Mucosa of gallbladder (tissue), 1 donor: Measurements from ENCODE around the gene TUBGCP6. TPM values are rescaled to one million over a fixed set of nuclear protein-coding genes. Genes with fewer than 3 reads are reported as not detected.

Experiments used
- DNase-seq: peaks from one replicate; pipeline ENCODE4 v3.0.0-alpha.2; 2020; ENCODE audit warnings: low spot score
- total RNA-seq: library from RNA; stranded (reverse); gene quantifications from one replicate; pipeline ENCODE4 v1.2.1, GENCODE V29; 2021
- donor health status: DM: no; HTN: no; CAD: no.

The TUBGCP6 gene
- total RNA-seq, 1 donor from 2014 or later, result 64.4 TPM

DNA sequence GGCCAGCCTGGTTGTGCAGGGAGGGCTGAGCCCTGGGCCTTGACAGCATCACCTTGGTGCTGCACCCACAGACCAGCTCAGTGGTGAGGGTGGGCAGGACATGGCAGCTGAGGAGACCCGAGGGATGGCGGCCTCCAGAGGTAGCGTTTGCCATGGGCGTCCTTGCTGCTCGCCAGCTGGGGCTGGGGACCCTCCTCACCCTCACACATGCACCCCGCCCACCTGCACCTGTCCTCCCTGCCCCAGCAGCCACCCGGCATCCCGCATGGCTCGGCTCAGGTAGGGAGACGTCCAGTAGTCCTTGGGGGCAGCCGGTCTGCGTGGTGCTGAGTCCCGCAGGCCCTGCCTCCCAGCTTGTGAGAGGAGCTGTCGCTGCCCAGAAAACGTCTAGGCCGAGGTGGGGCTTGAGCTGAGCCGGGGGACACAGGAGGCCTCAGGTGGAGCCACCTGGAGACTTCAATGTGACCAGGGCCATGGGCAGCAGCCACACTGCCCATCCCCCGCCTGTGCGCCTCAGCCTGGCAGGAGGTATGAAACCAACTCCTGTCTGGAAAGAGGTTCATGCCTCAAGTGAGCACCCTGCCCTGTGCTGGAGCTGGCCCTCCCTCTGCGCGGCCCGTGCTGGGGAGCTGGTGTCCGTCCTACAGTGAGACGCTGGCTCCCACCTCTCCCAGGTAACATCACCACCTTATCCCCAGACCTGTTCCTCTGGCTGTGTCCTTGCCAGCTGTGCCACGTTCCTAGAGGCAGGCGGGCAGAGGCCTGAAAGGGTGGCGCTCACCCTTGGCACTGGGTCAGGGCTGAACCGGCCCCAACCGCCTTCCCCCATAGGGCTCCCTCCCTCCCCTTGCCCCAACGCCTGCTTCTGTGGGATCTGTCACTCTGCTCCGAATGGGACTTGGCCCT, 62.4 kb downstream of the TUBGCP6 start:
- DNase-seq, result no peak

DNA sequence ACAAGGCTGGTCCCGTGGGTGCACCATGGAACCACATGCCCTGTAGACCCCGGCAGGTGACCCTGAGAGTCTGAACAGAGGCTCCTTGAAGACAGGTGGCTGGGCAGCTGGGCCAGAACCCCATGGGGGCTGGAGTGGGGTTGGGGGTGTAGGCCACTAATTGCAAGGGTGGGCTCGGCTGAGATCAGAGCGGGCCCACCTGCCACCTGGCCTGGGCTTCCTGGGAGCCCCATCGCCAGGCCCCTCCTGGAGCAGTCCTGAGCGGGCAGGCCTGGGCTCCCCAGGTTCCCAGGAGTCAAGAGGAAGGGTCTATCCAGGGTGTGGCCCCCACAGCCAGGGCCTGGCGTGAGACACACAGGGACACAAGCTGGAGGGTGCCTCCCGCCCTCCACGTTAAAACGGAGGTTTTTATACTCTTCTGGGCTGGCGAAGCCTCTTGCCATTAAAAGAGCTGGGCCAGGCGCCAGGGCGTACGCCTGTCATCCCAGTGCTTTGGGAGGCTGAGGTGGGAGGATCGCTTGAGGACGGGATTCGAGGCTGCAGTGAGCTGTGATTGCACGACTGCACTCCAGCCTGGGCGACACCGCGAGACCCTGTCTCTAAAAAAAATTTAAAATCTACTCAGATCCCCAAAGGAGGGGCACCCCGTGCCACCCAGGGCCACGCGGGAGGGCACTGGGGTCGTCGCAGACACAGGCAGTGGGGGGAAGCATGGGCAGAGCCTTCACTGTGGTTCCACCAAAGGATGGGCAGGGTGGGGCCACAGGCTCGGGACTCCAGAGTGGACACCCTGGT, 63.9 kb downstream of the TUBGCP6 start:
- DNase-seq, result no peak

DNA sequence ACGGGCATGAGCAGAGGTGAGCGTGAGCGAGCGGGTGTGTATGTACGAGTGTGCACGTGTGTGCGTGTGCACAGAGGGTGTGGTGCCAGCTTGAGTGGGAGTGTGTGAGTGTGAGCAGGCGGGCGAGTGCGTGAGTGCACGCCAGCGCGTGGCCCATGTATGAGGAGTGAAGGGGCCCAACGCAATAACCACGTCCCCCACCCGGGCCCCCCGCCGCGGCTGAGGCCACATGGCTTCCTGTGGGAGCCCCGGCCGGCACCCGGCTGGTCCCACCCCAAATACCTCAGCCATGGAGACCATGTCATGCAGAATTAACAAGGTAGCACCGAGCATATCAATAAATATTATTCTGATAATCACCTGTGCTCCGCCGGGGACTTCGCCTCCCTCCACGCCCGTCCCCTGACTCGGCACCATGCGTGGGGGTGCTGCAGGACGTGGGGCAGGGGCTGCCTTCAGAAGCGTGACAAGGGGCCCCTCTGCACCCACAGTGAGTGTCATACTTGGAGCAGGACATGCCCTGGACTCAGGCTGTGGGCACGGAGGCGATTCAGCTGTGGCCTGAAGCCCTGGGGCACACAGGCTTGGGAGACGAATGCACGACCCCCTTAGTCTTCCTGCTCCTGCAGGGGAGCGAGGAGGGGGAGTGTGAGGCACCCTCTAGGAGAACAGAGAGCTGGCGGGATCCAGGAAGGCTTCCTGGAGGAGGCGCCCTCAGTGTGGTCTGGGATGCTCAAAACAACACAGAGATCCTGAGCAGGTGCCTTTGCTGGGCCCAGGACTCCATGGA, 64.7 kb downstream of the TUBGCP6 start:
- no peak for DNase-seq

DNA sequence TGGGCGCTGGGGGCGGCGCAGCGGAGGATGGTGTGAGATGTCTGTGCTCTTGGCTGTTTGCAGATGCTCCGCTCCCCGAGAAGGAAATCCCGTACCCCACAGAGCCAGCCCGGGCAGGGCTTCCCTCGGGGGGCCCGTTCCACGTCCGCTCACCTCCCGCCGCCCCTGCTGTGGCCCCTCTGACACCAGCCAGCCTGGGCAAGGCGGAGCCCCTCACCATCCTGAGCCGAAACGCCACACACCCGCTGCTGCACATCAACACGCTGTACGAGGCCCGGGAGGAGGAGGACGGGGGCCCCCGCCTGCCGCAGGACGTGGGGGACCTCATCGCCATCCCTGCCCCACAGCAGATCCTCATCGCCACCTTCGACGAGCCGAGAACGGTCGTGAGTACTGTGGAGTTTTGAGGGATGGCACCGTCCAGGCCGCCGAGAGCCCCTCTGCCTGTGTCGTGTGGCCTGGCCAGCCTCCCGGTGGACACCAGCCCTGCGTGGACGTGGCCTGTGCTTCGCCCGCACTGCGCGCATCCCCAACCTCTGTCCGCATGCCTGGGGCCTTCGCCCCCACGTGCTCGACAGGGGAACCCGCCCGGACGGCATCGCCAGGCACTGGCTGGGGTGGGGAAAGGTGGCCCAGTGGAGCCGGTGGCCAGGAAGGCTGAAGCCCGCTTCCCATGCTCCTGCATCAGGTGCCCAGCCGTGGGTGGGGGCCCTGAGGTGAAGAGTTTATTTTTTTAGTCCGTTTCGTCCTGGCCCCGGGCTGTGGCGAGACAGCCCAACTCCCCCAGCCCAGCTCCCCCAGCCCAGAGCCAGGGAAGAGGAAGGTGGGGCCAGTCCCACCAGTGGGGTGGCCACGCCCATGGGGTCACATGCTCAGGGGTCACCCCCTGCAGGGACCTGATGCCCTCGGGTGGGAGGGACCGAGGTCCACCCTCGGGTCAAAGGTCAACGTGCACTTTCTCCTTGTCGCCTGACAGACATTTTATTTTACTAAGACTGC, 65.7 kb downstream of the TUBGCP6 start:
- no peak for DNase-seq

DNA sequence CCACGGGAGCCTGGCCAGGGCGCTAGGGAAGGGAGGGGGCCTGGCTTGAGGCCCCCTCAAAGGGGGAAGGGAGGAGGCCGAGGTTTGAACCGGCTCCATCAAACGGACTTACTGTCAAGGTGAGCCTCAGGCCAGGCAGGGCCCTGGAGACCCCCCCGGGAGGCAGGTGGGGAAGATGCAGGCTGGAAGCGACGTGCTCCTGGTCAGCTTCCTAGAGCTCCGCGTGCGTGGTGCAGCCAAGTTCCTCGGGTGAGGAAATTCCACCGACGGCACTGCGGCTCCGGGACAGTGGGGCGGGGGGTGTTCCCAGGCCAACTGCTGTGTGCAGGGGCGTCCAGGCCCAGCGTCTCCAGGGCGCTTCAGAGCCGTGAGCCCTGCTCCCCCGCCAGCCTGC, 66.4 kb downstream of the TUBGCP6 start:
- no peak for DNase-seq

DNA sequence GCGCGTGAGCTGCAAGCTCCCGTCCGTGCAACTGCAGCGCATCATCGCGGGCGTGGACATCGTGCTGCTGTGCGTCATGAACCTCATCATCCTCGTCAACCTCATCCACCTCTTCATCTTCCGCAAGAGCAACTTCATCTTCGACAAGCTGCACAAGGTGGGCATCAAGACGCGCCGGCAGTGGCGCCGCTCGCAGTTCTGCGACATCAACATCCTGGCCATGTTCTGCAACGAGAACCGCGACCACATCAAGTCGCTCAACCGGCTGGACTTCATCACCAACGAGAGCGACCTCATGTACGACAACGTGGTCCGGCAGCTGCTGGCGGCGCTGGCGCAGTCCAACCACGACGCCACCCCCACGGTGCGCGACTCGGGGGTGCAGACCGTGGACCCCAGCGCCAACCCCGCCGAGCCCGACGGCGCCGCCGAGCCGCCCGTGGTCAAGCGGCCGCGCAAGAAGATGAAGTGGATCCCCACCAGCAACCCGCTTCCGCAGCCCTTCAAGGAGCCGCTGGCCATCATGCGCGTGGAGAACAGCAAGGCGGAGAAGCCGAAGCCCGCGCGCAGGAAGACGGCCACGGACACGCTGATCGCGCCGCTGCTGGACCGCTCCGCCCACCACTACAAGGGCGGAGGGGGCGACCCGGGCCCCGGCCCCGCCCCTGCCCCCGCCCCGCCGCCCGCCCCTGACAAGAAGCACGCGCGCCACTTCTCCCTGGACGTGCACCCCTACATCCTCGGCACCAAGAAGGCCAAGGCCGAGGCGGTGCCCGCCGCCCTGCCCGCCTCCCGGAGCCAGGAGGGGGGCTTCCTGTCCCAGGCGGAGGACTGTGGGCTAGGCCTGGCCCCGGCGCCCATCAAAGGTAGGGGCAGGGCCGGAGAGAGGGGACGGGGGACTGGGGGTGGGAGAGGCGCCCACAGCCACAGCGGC, 67.0 kb downstream of the TUBGCP6 start:
- DNase-seq, result no peak

DNA sequence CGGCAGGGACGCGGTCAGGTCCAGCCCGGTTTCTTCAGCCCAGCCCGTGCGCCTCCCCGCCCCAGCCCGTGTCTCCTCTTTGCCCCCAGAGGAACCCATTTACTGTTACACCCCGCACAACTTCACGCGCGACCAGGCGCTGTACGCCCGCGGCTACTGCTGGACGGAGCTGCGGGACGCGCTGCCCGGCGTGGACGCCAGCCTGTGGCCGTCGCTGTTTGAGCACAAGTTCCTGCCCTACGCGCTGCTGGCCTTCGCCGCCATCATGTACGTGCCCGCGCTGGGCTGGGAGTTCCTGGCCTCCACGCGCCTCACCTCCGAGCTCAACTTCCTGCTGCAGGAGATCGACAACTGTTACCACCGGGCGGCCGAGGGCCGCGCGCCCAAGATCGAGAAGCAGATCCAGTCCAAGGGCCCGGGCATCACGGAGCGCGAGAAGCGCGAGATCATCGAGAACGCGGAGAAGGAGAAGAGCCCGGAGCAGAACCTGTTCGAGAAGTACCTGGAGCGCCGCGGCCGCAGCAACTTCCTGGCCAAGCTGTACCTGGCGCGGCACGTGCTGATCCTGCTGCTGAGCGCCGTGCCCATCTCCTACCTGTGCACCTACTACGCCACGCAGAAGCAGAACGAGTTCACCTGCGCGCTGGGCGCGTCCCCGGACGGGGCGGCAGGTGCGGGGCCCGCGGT, 67.8 kb downstream of the TUBGCP6 start:
- no peak for DNase-seq

DNA sequence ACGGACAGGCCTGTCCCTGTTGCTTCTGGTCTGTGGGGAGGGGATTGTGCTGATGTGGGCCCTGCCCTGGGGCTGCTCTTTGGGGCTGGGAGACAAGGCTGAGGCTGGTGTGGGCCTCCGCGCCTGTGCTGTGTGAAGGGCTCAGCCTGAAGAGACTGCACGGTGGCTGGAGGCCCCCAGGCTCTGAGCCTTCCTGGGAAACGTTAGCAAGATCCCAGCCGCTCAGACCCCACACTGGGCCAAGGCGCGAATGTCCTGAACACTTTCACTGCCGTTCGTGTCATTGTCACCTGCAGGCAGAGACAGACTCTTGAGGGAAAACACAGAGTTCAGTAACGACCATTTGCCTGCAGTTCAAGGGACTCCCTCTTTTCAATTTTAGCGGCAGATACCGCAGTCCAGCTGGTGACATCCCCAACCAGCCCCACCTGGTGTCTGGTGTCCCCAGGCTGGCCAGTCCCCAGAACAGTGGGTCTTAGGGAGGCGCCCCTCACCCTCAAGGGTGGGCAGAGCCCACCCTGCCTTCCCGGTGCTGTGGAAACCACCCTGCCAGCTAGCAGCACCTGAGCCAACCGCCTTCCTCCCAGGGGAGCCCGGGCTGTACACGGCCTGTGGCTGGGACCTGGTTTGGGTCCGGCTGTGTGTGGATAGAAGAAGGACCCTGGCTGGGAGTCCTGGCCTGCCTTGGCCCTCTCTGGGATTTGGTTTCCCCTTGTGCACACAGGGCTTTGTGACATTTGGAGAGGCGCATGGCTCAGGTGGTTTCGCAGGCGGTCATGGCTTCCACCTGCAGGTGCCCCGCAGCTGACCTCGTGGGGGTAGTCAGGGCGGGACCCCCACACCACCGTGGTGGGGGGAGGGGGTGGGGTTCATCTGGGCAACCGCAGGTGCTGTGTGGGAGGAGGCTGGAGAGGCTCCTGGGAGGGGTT, 68.6 kb downstream of the TUBGCP6 start:
- no peak for DNase-seq

DNA sequence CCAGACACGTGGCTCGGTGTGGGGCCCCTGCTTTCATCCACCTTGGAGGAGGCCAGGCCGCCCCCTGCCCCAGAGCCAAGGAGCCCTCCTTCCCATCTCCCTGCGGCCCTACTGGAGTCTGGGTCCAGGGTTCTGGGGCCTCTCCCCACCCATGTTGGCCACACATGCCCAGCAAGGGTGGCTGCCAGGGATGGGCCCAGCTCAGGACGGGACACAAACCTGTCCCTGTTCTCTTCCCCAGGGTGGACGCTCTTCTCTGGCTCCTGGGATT, 69.7 kb downstream of the TUBGCP6 start:
- no peak for DNase-seq

DNA sequence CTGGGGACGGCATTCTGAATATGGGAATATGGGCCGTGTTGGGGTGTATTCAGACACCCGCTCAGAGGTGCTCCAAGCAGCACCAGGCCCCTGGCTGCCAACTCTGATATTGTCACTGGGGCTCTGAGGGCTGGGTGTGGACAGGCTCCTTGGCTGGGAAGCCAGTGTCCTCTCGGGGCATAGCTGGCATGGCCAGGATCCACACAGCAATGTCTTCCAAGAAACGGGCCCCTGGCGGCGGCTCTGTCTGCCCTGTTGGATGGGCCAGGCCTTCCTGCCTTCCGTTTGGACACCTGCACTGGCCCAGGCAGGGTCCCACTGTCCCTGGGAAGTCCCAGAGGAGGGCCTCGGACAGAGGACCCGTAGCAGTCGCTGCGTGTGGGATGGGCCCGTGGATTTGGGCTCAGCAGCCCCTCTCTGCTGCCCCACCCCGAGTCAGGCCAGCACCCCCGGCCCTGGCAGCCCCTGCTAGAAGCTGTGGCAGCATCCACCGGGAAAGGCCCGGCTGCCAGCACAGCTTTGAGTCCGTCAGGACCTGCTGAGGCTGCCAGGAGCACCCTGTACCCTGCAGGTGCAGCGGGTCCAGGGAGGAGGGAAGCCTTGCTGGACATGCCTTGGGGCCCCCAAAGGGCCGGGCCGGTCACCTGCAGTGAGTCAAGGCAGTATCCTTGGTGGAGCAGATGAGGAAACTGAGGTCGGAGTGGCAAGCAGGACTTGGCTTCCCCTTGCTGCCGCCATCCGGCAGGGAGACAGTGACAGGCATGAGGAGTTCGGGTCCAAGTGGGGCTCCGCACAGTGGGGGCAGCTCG, 70.2 kb downstream of the TUBGCP6 start:
- no peak for DNase-seq

DNA sequence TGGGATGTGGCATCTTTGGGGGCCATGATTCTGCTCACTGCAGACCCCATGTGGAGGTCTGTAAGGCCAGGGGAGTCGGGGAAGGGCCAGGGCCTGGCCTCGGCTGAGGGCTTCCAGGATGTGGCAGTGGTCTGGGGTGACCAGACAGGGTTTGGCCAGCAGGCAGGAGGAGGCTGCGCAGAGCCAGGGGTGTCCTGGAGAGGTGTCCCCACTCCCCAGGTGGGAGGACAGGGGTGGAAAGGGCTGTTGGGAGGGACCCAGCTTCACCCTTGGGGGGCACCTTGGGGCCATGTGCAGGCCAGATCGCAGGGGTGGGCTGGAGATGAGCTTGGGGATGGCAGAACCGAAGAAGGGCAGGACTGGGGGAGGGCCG, 70.9 kb downstream of the TUBGCP6 start:
- DNase-seq, result no peak

DNA sequence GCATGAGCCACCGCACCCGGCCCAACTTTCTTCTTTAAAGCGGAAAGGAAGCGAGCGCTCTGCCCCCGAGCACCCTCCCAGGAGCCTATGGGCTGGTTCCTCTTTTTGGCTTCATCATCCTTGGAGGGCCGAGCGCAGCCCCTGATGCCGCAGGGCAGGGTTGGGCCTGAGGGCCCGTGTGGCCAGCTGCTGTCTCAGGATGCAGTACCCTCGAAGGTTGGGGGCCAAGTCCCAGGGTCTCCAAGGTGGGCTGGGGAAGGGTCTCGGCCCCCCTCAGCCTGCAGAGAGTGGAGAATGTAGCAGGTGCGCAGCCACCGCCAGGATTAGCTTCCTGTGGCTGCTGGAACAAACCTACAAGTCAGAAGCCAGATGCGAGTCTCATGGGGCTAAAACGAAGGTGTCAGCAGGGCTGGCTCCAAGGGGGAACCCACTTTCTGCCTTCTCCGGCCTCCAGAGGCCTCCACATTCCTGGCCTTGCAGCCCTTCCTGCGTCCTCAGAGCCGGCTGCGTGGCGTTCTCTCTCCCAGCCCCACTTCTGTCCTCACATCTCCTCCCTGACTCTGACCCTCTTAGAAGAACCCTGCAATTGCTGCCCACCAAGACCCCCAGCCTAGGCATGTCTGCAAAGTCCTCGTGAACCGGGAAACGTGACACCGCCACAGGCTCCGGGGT, 71.4 kb downstream of the TUBGCP6 start:
- DNase-seq, result no peak

DNA sequence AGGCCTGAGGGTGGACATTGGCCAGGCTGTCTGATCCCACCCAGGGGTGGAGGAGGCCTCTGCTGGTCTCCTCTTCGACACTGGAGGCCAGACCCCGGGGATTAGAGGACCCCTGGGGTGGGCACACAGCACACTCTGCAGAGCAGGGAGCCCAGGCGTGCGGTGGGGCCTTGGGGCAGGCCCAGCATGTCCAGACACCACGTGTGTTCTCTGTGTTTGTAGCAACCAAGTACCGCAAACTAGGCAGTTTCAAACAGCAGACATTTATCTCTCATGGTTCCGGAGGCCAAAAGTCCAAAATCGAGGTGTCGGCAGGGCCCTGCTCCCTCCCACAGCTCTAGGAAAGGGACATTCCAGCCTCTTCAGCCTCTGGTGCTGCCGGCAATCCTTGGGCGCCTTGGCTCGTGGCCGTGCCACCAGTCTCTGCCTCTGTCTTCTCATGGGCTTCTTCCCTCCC, 72.8 kb downstream of the TUBGCP6 start:
- no peak for DNase-seq

DNA sequence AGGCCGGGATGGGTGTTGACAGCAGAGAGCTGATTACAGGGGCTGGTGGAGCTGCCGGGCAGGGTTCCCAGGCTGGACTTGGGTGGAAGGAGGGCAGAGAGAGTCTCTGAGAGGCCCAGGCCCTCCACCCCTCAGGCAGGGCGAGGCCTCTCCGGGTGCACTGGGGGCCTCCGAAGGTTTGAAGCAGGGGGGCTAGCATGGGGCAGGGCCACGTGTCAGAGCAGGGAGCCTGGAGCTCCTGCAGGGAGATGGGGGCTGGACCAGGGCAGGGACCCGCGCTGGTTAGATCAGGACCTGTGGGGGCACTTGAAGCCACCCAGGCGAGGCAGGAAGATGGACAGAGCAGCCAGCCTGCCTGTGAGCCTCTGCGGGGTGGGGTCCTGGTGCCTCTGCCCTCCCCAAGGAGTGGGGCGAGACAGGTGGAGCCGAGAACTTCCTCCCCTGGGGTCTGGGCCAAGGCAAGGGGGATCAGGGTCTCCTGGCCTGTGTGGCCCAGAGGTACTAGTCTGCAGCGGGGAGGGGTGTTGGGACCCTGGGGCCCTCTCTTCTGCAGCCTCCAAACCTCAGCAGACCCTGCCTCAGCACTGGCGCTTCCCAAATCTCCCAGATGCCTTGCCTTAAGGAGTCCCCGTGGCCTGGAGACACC, 73.4 kb downstream of the TUBGCP6 start:
- no peak for DNase-seq

DNA sequence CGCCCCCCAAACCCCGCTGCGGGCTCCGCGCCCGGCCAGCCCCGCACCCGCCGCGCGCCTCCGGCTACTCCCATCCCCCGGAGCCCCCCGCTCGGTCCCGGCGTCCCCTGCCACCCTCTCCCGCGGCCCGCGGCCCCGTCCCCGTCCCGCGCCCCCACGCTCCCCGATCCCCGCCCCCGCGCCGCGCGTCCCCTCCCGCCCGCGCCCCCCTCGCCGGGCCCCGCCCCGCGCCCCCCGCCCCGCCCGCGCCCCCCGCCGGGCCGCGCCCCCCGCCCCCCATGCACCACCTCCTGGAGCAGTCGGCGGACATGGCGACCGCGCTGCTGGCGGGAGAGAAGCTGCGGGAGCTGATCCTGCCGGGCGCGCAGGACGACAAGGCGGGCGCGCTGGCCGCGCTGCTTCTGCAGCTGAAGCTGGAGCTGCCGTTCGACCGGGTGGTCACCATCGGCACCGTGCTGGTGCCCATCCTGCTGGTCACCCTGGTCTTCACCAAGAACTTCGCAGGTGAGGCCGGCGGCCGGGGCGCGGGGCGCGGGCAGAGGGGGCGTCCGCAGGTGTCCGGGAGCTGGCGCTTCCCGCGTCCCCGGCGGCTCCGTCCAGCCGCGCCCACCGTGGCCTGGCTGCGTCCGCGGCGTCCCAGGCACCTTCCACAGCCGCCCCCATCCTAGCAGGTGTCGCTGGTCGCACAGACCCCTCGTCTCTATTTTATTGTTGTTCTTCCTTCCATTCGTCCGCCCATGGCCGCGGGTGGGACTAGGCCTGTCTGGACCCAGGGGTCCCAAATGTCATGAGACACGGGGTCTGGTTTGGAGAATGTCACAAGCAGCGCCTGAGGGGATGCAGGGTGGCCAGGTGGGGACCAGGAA, 74.1 kb downstream of the TUBGCP6 start, which contains the start of gene PANX2:
Gene PANX2 (plus strand): TSS at position 279 of the 866 bp plus-strand sequence. CDS start 0 bp downstream, at position 279.
- DNase-seq, result no peak
